Peyer's patch (tissue), 4 donors: Measurements from ENCODE around the gene TBC1D10B.

Experiments used
- CTCF ChIP-seq, 6 experiments: fragments of 450-650 bp in 4 of 6; fragments of 200-600 bp in 2 of 6; sonication (generic) in 1 of 6; IDR thresholded peaks; one replicate each; pipeline ENCODE4 v1.5.1; 2017 to 2019; ENCODE audit warnings: antibody characterized with exemption in 6 of 6, mild to moderate bottlenecking in 3 of 6, moderate library complexity in 1 of 6
- POLR2A ChIP-seq, 2 donors: fragments of 450-650 bp; IDR thresholded peaks; one replicate each; pipeline ENCODE4 v1.5.1; 2017; ENCODE audit warnings: antibody characterized with exemption in 2 of 2, mild to moderate bottlenecking in 2 of 2, moderate library complexity in 2 of 2

DNA sequence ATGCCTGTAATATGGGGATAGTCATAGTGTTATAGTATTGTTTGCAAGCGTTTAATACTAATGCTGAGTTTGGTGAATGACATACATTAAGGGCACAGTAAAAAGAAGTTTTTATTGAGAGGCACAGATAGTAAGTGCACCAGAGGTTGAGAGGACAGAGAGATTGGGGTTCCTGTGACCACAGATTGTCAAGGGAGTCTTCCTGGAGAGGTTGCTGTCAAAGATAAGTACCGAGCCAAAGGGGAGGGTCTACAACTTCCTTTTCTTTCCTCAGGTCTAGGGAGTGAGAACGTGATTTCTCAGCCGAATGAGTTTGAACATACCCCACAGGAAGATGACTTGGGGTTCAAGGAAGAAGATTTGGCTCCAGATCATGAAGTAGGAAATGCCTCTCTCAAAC is 26.8 kb upstream of the TBC1D10B start:
- no peak for TF ChIP-seq CTCF (IDR thresholded peaks at IDR 0.05)
- no peak for TF ChIP-seq POLR2A (IDR thresholded peaks at IDR 0.05)
